ENCODE data around the gene USH2A. TPM values are rescaled to one million over a fixed set of nuclear protein-coding genes. Genes with fewer than 3 reads are reported as not detected.

USH2A gene
- total RNA-seq, 4 donors from 2014 or later: 0.03 to 0.25 TPM; not detected in 2

GRCh38 chr1:215830226-215830810 lies 592.9 kb downstream of the USH2A start:
- no peak overlapping the region for H3K4me3 ChIP-seq (ENCODE audit: low read depth, poor library complexity, severe bottlenecking)
- no peak for TF ChIP-seq POLR2A (IDR thresholded peaks at IDR 0.05)
- intact Hi-C loops (cut with DNase I; ENCODE audit: low total_unique reads): no loop called here
- no peak for DNase-seq (ENCODE audit: low spot score in 2 of 2)
- 67 to 76% methylated on average over 7 of the region's 7 CpGs for WGBS, 2 donors

- no peak for TF ChIP-seq CTCF (IDR thresholded peaks at IDR 0.05)
- no peak for TF ChIP-seq POLR2A (IDR thresholded peaks at IDR 0.05)
- no peak for DNase-seq (ENCODE audit: low spot score in 2 of 2)
- H3K4me3 ChIP-seq (ENCODE audit: low read depth, poor library complexity, severe bottlenecking): no peak overlapping the region
- intact Hi-C loops (cut with DNase I; ENCODE audit: low total_unique reads): no loop called here
Observed at GRCh38 chr1:215825056-215825455, 598.2 kb downstream of the USH2A start.

DNA sequence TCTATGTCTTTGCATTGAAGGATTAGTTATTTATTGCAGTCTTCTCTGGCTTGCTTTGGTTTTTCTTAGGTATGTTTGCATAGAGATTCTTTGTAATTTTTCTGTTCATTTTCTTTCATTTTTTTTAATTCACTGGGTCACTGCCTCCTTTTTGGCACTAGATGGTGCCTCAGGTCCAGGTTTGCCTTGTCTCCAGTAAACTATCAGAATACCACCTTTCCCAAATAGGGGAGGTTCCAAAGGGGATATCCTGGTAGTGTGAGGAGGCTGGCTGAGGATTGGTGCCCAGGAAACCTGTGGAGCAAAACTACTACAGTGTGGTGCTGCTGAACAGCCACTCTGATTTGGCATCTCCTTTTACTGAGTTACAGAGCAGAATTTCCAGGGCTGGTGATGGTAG lies 599.0 kb downstream of the USH2A start:
- H3K4me3 ChIP-seq (ENCODE audit: low read depth, poor library complexity, severe bottlenecking): no peak overlapping the region
- intact Hi-C loops (cut with DNase I; ENCODE audit: low total_unique reads): no loop called here
- DNase-seq (ENCODE audit: low spot score in 2 of 2): no peak
- TF ChIP-seq POLR2A (IDR thresholded peaks at IDR 0.05) (no peak), CTCF (IDR thresholded peaks at IDR 0.05) (no peak)

DNA sequence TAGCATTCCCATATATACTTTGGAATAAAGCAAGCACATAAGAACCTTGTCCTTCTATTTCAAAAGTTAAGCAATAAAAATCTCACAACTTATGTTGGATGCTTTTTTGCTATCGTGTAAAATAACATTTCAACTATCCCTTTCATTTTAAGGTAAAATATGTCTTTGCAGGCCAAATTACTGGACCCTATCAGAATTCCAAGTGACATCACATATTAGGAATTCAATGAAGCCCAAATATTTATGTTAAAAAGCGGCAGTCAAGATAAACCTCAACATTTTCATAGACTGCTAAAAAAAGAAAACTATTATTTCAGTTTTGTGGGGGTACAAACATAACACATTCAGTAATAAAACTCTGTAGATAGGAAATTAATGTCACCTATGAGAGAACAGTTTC lies 604.1 kb downstream of the USH2A start:
- WGBS, 2 donors: 67 to 71% methylated on average over 2 of the region's 2 CpGs
- intact Hi-C loops (cut with DNase I; ENCODE audit: low total_unique reads): no loop called here
- H3K4me3 ChIP-seq (ENCODE audit: low read depth, poor library complexity, severe bottlenecking): no peak overlapping the region
- TF ChIP-seq POLR2A (IDR thresholded peaks at IDR 0.05) (no peak), CTCF (IDR thresholded peaks at IDR 0.05) (no peak)
- no peak for DNase-seq (ENCODE audit: low spot score in 2 of 2)

DNA sequence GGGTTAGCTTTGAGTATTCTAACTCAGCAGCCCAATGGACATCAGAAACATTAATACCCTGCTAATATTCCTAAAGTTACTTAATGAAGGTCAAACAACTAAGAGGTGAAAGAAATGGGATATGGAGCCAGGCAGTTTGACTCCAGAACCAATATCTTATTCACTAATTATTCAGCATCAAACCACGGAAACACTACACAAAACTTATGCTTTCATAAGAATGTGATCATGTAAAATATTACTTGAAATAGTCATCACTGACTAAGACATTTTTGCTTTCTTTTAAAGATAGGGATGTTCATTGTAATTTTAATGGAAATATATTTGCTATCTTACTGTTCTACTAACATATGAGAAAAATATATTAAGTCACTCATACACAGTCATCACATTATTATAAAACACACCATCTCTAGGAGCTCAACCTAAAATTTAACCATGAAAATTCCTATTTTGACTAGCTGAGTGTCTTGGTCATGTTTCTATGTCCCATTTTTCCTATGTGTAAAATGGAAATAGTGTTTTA lies 615.3 kb downstream of the USH2A start:
- intact Hi-C loops (cut with DNase I; ENCODE audit: low total_unique reads): no loop called here
- DNase-seq (ENCODE audit: low spot score in 2 of 2): no peak
- no peak for TF ChIP-seq POLR2A (IDR thresholded peaks at IDR 0.05)
- TF ChIP-seq CTCF (IDR thresholded peaks at IDR 0.05): no peak
- no peak overlapping the region for H3K4me3 ChIP-seq (ENCODE audit: low read depth, poor library complexity, severe bottlenecking)
- 88 to 96% methylated on average over 1 of the region's 1 CpG for WGBS, 2 donors

DNA sequence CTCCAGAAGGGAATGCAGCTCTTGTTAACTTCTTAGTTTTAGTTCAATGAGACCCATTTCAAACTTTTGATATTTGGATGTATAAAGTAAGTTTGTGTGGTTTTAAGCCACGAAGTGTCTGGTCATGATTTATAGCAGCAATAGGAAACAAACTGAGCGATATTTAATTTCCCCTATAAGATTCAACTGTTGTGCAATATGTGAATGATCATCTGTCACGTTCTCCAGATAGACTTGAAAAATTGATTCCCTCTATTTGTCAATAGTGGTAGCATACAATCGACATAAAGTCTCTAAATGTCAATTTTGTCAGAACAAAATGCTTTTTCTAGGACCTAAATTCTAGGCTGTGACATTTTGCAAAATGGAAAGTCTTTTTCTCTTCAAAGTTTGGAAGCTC lies 616.0 kb downstream of the USH2A start:
- TF ChIP-seq POLR2A (IDR thresholded peaks at IDR 0.05) (no peak), CTCF (IDR thresholded peaks at IDR 0.05) (no peak)
- intact Hi-C loops (cut with DNase I; ENCODE audit: low total_unique reads): no loop called here
- 63 to 70% methylated on average over 4 of the region's 4 CpGs for WGBS, 2 donors
- H3K4me3 ChIP-seq (ENCODE audit: low read depth, poor library complexity, severe bottlenecking): no peak overlapping the region
- no peak for DNase-seq (ENCODE audit: low spot score in 2 of 2)

All from lower leg skin (tissue), 4 donors.